ENCODE measurements around the gene COG7.

DNA sequence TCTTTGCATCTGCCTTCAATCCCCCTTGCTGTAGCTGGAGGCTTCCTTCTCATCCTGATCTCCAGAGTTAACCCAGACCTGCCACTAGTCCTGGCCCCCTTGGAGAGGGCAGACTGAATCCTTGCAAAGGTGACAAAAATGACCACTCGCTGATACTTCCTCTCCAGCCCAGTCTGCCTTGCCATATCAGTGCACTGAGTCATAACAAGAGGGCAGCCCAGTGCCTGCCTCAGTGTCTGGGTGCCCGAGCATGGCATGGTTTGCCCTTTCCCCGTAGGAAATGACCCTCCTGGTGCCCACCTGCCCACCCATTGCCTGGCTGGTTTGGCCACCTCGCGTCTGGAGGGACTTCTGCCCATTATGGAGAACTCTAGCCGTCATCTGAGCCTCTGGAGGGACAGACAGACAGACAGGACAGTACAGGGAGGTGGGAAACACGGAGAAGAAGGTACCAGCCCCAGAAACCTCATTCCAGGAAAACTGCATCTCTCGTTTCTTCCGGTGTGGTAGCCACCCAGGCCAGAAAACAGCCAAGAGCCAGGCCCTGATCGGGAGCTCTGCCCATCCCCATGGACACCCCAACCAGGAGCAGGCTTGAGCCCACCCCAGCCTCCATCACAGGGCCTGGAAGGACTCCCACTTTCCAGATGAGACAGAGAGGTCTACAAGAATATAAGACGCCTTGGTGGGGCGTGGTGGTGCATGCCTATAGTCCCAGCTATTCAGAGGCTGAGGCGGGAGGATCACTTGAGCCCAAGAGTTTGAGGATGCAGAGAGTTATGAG, 79.4 kb downstream of the COG7 start:
- TF ChIP-seq, protein P1, sequence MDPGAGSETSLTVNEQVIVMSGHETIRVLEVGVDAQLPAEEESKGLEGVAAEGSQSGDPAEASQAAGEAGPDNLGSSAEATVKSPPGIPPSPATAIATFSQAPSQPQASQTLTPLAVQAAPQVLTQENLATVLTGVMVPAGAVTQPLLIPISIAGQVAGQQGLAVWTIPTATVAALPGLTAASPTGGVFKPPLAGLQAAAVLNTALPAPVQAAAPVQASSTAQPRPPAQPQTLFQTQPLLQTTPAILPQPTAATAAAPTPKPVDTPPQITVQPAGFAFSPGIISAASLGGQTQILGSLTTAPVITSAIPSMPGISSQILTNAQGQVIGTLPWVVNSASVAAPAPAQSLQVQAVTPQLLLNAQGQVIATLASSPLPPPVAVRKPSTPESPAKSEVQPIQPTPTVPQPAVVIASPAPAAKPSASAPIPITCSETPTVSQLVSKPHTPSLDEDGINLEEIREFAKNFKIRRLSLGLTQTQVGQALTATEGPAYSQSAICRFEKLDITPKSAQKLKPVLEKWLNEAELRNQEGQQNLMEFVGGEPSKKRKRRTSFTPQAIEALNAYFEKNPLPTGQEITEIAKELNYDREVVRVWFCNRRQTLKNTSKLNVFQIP (CRISPR knock-in tag; IDR thresholded peaks at IDR 0.05; ENCODE audit: borderline replicate concordance, low read depth) = no peak
- TF ChIP-seq, protein P2, sequence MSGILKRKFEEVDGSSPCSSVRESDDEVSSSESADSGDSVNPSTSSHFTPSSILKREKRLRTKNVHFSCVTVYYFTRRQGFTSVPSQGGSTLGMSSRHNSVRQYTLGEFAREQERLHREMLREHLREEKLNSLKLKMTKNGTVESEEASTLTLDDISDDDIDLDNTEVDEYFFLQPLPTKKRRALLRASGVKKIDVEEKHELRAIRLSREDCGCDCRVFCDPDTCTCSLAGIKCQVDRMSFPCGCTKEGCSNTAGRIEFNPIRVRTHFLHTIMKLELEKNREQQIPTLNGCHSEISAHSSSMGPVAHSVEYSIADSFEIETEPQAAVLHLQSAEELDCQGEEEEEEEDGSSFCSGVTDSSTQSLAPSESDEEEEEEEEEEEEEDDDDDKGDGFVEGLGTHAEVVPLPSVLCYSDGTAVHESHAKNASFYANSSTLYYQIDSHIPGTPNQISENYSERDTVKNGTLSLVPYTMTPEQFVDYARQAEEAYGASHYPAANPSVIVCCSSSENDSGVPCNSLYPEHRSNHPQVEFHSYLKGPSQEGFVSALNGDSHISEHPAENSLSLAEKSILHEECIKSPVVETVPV (CRISPR knock-in tag; IDR thresholded peaks at IDR 0.05) = no peak
- TF ChIP-seq PPARA (CRISPR knock-in tag; IDR thresholded peaks at IDR 0.05; ENCODE audit: borderline replicate concordance) = no peak
